ENCODE results near the gene ADAM15. TPM values are rescaled to one million over a fixed set of nuclear protein-coding genes. Genes with fewer than 3 reads are reported as not detected.

Gene ADAM15
- total and polyA plus RNA-seq, 2 experiments from 2014 or later = 19.5 to 25.2 TPM

DNA sequence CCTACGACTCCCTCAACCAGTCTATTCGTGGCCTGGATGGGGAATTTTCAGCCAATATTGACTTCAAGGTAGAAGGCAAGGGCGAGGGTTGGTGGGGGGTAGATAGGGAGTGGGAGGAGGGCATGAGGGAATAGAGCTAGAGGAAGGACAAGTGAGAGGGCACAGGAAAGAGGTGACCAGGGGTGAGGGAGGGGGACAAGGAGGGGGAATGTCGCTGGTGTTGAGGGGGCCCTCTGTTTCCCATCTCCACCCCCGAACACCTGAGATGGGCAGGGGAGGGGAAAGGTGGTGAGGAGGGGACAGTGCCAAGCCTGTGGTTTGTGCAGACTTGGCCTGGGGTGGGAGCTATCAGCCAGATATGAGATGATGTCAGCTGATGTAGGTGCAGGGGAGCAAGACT is 8.3 kb upstream of the ADAM15 start:
- TF ChIP-seq CTCF (IDR thresholded peaks at IDR 0.05; ENCODE audit: low read depth, low read length) = no peak

DNA sequence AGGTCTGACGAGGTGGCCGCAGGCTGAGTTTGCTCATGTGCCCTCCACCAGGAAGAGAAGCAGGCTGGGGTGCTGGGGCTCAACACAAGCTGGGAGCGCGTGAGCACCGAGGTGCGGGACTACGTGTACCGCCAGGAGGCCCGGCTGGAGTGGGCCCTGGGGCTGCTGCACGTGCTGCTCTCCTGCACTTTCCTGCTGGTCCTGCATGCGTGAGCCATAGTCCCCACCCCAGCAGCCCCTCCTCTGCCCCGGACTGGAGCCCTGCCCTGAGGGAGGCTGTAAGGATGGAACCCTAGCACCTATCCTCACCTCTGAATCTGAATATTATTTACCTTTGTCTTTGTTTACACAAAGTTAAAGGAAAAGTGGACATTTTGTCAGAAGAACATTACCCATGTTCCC is 7.8 kb upstream of the ADAM15 start:
- TF ChIP-seq CTCF (IDR thresholded peaks at IDR 0.05; ENCODE audit: low read depth, low read length) = no peak

More for the DNA sequence above, 8.3 kb upstream of the ADAM15 start:
- Histone ChIP-seq H3K4me3 (no peak overlapping the region), H3K27ac (no peak overlapping the region), H3K9me3 (ENCODE audit: low read depth) (no peaks in the 10 kb centered on the region), H3K27me3 (no peaks in the 10 kb centered on the region), H3K4me1 (ENCODE audit: low read depth) (no peaks in the 10 kb centered on the region), H3K36me3 (no peaks in the 10 kb centered on the region)
- DNase-seq (ENCODE audit: low read depth in 1 of 2, low spot score in 1 of 2) = no peak

GRCh38 chr1:155043793-155044192 is 7.3 kb upstream of the ADAM15 start:
- Histone ChIP-seq H3K36me3 (no peaks in the 10 kb centered on the region), H3K27me3 (no peaks in the 10 kb centered on the region), H3K4me1 (ENCODE audit: low read depth) (no peaks in the 10 kb centered on the region), H3K27ac (no peak overlapping the region), H3K9me3 (ENCODE audit: low read depth) (no peaks in the 10 kb centered on the region), H3K4me3 (no peak overlapping the region)
- TF ChIP-seq CTCF (IDR thresholded peaks at IDR 0.05; ENCODE audit: low read depth, low read length) = no peak
- no peak for DNase-seq (ENCODE audit: low read depth in 1 of 2, low spot score in 1 of 2)

More for the DNA sequence above, 7.8 kb upstream of the ADAM15 start:
- no peaks in the 10 kb centered on the region for H3K27me3 ChIP-seq
- H3K4me1 ChIP-seq (ENCODE audit: low read depth) = no peaks in the 10 kb centered on the region
- DNase-seq (ENCODE audit: low read depth in 1 of 2, low spot score in 1 of 2) = no peak
- H3K27ac ChIP-seq = no peak overlapping the region
- H3K9me3 ChIP-seq (ENCODE audit: low read depth) = no peaks in the 10 kb centered on the region
- no peak overlapping the region for H3K4me3 ChIP-seq
- no peaks in the 10 kb centered on the region for H3K36me3 ChIP-seq

GRCh38 chr1:155044365-155044764 is 6.8 kb upstream of the ADAM15 start:
- no peak for DNase-seq (ENCODE audit: low read depth in 1 of 2, low spot score in 1 of 2)
- Histone ChIP-seq H3K4me3 (no peak overlapping the region), H3K27me3 (no peaks in the 10 kb centered on the region), H3K9me3 (ENCODE audit: low read depth) (no peaks in the 10 kb centered on the region), H3K27ac (no peak overlapping the region), H3K36me3 (no peaks in the 10 kb centered on the region), H3K4me1 (ENCODE audit: low read depth) (no peaks in the 10 kb centered on the region)
- no peak for TF ChIP-seq CTCF (IDR thresholded peaks at IDR 0.05; ENCODE audit: low read depth, low read length)

- Histone ChIP-seq H3K27ac (no peak overlapping the region), H3K36me3 (no peaks in the 10 kb centered on the region), H3K9me3 (ENCODE audit: low read depth) (no peaks in the 10 kb centered on the region), H3K4me3 (no peak overlapping the region), H3K4me1 (ENCODE audit: low read depth) (peaks cover 6% of the 10 kb centered on the region), H3K27me3 (no peaks in the 10 kb centered on the region)
- DNase-seq (ENCODE audit: low read depth in 1 of 2, low spot score in 1 of 2) = peak; percentile 81 to 88
- TF ChIP-seq CTCF (IDR thresholded peaks at IDR 0.05; ENCODE audit: low read depth, low read length) = peak; percentile 80
Measured at GRCh38 chr1:155044812-155045657, 6.1 kb upstream of the ADAM15 start.

Measured in cardiac muscle cell (in vitro differentiated cells and primary cell).